GM12891 (cell line): ENCODE measurements around the gene FBXO17.
"Not testable (repeated sequence)": the region's sequence is repeated elsewhere in the genome, so short reads cannot be mapped to it uniquely, and the experiment has no call there.

ENCODE experiments used
- POLR2A ChIP-seq: IDR thresholded peaks from 2 replicates; pipeline ENCODE4 v1.6.1; 2011; ENCODE audit warnings: low read depth, low read length, control low read depth
- POLR2AphosphoS5 ChIP-seq: IDR thresholded peaks from 2 replicates; pipeline ENCODE4 v1.6.1; 2011; ENCODE audit warnings: low read depth, low read length, control low read depth
- POU2F2 ChIP-seq: IDR thresholded peaks from 2 replicates; pipeline ENCODE4 v1.6.1; 2011; ENCODE audit warnings: low read depth, mild to moderate bottlenecking, control low read depth, low read length, moderate library complexity
- SPI1 ChIP-seq: IDR thresholded peaks from 2 replicates; pipeline ENCODE4 v1.6.1; 2011; ENCODE audit warnings: low read depth, low read length, control low read depth
- TAF1 ChIP-seq: IDR thresholded peaks from 2 replicates; pipeline ENCODE4 v1.6.1; 2011; ENCODE audit warnings: low read depth, low read length, control low read depth

GRCh38 chr19:38989614-38990013 lies 14.1 kb upstream of the FBXO17 start:
- not testable (repeated sequence) for TF ChIP-seq POLR2A, POLR2AphosphoS5, POU2F2, TAF1, SPI1
